ENCODE measurements around the gene TMEM135.

DNA sequence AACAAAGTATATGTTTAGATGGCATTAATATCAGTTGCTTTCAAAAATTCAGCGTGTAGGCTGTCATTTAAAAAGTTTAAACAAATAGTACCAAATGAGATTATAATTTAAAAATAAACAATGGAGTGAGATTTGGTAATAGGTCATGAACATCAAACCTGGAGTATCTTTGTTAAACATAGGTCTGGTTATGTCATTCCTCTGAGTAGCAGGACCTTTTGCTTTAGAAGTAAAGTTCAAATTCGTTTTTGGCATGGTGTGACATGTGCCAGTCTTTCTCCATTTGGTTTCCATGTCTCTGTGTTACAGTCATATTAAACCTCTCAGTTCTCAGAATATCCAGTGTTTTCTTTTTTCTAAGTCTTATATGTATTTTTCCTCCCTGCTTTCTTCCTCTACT lies 242.4 kb downstream of the TMEM135 start:
- TF ChIP-seq CTCF (IDR thresholded peaks at IDR 0.05; ENCODE audit: low read depth, low read length, poor library complexity, severe bottlenecking) (no peak), EZH2phosphoT487 (IDR thresholded peaks at IDR 0.05; ENCODE audit: borderline replicate concordance, low read length) (no peak)
